PC-9 (cell line): ENCODE results near the gene OR4C13. TPM values are rescaled to one million over a fixed set of nuclear protein-coding genes. Genes with fewer than 3 reads are reported as not detected.

ENCODE experiments used
- BruUV-seq: library from RNA; stranded (reverse); fragments of 400-500 nt; replicated peaks from 2 replicates; lab custom pipeline; 2021; lab: Mats Ljungman, UMichigan
- CTCF ChIA-PET: fragments of 300-600 bp; sonication (Branson Sonifier 250); formaldehyde crosslinking; loops from one replicate; lab custom pipeline; 2022; ENCODE audit warnings: antibody characterized with exemption; lab: Charles Lee
- POLR2A ChIA-PET: fragments of 300-600 bp; sonication (Branson Sonifier 250); formaldehyde crosslinking; loops from one replicate; lab custom pipeline; 2022; ENCODE audit warnings: antibody characterized with exemption; ENCODE audit not compliant: unreplicated experiment; lab: Charles Lee
- DNase-seq, 2 experiments: peaks; one replicate each; pipeline versions ENCODE4 v3.0.0 to v3.0.0-alpha.2; 2015 to 2022; ENCODE audit warnings: mixed read lengths in 1 of 2
- H2AFZ ChIP-seq: fragments of 200-600 bp; sonication (generic); 2 replicates; pipeline ENCODE4 v1.8.1; 2017; ENCODE audit warnings: antibody characterized with exemption
- H3F3A ChIP-seq: fragments of 200-600 bp; sonication (generic); 2 replicates; pipeline ENCODE4 v1.8.1; 2017; ENCODE audit warnings: antibody characterized with exemption, mild to moderate bottlenecking, low read depth; ENCODE audit not compliant: insufficient read depth
- H3K27ac ChIP-seq: fragments of 200-600 bp; sonication (generic); 2 replicates; pipeline ENCODE4 v1.6.1; 2016; ENCODE audit warnings: mixed run types
- H3K27me3 ChIP-seq: fragments of 200-600 bp; sonication (generic); 2 replicates; pipeline ENCODE4 v1.6.1; 2016; ENCODE audit warnings: low read depth, mixed run types; ENCODE audit not compliant: insufficient read depth
- H3K36me3 ChIP-seq: fragments of 200-600 bp; sonication (generic); 2 replicates; pipeline ENCODE4 v1.6.1; 2016; ENCODE audit warnings: low read depth, mixed run types
- H3K4me1 ChIP-seq: fragments of 200-600 bp; sonication (generic); replicated peaks from 2 replicates; pipeline ENCODE4 v1.6.1; 2016; ENCODE audit warnings: mixed run types; ENCODE audit not compliant: insufficient read depth
- H3K4me2 ChIP-seq: fragments of 200-600 bp; sonication (generic); 2 replicates; pipeline ENCODE4 v1.6.1; 2017; ENCODE audit warnings: mixed run types
- H3K4me3 ChIP-seq: fragments of 200-600 bp; sonication (generic); 2 replicates; pipeline ENCODE4 v1.6.1; 2016; ENCODE audit warnings: mixed run types
- H3K79me2 ChIP-seq: fragments of 200-600 bp; sonication (generic); 2 replicates; pipeline ENCODE4 v1.6.1; 2017; ENCODE audit warnings: low read depth, mixed run types
- H3K9me2 ChIP-seq: fragments of 200-600 bp; sonication (generic); 2 replicates; pipeline ENCODE4 v1.8.1; 2017; ENCODE audit warnings: mild to moderate bottlenecking; ENCODE audit not compliant: insufficient read depth
- H3K9me3 ChIP-seq: fragments of 200-600 bp; sonication (generic); 2 replicates; pipeline ENCODE4 v1.8.1; 2016; ENCODE audit warnings: low read depth; ENCODE audit not compliant: insufficient read depth
- H4K20me1 ChIP-seq: fragments of 200-600 bp; sonication (generic); 2 replicates; pipeline ENCODE4 v1.8.1; 2017; ENCODE audit not compliant: insufficient read depth
- CTCF ChIP-seq: fragments of 200-600 bp; sonication (generic); conservative IDR thresholded peaks from 2 replicates; pipeline ENCODE4 v1.6.1; 2017; ENCODE audit warnings: mixed run types, antibody characterized with exemption, mild to moderate bottlenecking, moderate library complexity
- EZH2 ChIP-seq: fragments of 200-600 bp; sonication (generic); IDR thresholded peaks from 2 replicates; pipeline ENCODE4 v1.8.0; 2017; ENCODE audit warnings: antibody characterized with exemption, low read depth
- intact Hi-C: fragments of 100-400 bp; cut with micrococcal nuclease; formaldehyde crosslinking; loops from one replicate; pipeline ENCODE4 v1.10.0; 2022; ENCODE audit not compliant: unreplicated experiment
- total RNA-seq: library from RNA; stranded (reverse); gene quantifications from 2 replicates; pipeline ENCODE4 v1.2.3, GENCODE V29; 2021

OR4C13 gene
- total RNA-seq, 1 experiment from 2014 or later, result not detected

DNA sequence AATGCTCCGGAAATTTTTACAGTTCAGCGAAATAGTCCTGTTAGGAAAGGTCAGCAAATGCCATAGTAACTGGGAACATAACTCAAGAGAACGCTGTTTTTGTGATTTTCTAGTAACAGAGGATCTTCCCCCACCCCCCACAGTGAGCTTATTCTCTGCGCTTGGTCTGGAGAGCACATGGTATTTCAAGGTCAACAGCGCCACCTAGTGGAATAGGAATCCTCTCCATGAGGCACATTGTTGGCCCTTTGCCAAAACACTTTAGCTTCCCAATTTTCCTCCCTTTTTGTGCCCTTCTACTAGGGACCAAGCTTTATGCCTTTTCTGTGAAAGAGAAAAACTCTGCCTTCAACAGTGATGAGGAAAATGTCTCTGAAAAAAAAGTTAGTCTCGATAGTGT is 43.4 kb downstream of the OR4C13 start:
- H3K4me3 ChIP-seq, result no peak overlapping the region
- no peaks in the 10 kb centered on the region; the same call in 1 of the 2 replicates for H3K9me2 ChIP-seq
- H3K9me3 ChIP-seq, result 0 out of 2 replicates have a peak, but pooled peaks cover 5% of the 10 kb centered on the region
- peak; percentile 92 for TF ChIP-seq CTCF
- TF ChIP-seq EZH2, result no peak
- no peak overlapping the region for H3K4me2 ChIP-seq
- peak; percentile 43 to 58 for DNase-seq
- H3K36me3 ChIP-seq, result no peaks in the 10 kb centered on the region
- no peaks in the 10 kb centered on the region for H3K27me3 ChIP-seq
- intact Hi-C loops, result loop anchor here (2.0 kb wide), 1 partner anchor 1823 kb away; no protein-coding TSS in a partner anchor
- no TSS peak for BruUV-seq
- H4K20me1 ChIP-seq, result no peaks in the 10 kb centered on the region
- H3K79me2 ChIP-seq, result no peaks in the 10 kb centered on the region
- H3K27ac ChIP-seq, result no peak overlapping the region
- no peaks in the 10 kb centered on the region for H3K4me1 ChIP-seq
- CTCF ChIA-PET, result interaction anchor here (0.6 to 1.0 kb wide), 3 partner anchors 1717 to 1855 kb away, joined by 3 to 11 read pairs (median 3); no protein-coding TSS in a partner anchor
- H2AFZ ChIP-seq, result no peak overlapping the region
- no peaks in the 10 kb centered on the region for H3F3A ChIP-seq
- POLR2A ChIA-PET, result interaction anchor here (0.7 kb wide), 1 partner anchor 638 kb away, joined by 5 read pairs; no protein-coding TSS in a partner anchor

Other genes with a start within 250 kb of the OR4C13 start
- not detected in 2 replicates for gene OR4C12, start 30.1 kb downstream of the OR4C13 start, total RNA-seq
- not detected in 2 replicates for gene OR4C45, start 80.5 kb downstream of the OR4C13 start, total RNA-seq